Stimulated activated naive CD8-positive, alpha-beta T cell treated with anti-CD3 and anti-CD28 coated beads, Interleukin-15, Interleukin-2, amounts not matched to agents 100 U/mL and 50 U/mL, for 24 hours (primary cell): ENCODE results near the gene AKR1C8.
"Not testable (repeated sequence)": the region's sequence is repeated elsewhere in the genome, so short reads cannot be mapped to it uniquely, and the experiment has no call there.

Experiments used
- ATAC-seq: fragments of 150-1000 bp; cut with Tn5 transposase; one replicate; pipeline ENCODE4 v1.10.0; 2021
- DNase-seq: peaks from one replicate; pipeline ENCODE4 v3.0.0; 2021

Gene AKR1C8

GRCh38 chr10:5165738-5166137 lies 19.2 kb downstream of the AKR1C8 start:
- DNase-seq (no peak), ATAC-seq (no peak)

DNA sequence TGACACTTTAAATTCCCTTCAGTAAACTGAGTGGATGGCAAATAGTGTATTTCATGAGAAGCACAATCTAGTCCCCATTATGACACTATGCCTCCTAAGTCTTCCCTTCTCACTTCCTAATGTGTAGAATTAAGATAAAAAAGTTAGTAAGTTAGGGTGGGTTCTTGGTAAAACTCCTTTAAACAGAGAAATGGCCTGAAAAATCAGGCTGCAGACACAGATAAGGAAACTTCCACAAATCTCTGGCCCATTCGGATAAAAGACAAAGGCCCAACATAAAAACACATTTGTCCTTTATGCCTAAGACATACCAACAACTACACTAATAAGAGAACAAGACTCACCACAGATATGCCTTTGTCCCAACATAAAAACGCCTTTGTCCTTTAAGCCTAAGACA lies 21.5 kb downstream of the AKR1C8 start:
- DNase-seq (no peak), ATAC-seq (no peak)

GRCh38 chr10:5159126-5159525 lies 25.8 kb downstream of the AKR1C8 start:
- DNase-seq (no peak), ATAC-seq (no peak)

- no peak for ATAC-seq
- DNase-seq: no peak
Measured at GRCh38 chr10:5157501-5157900, 27.4 kb downstream of the AKR1C8 start.

GRCh38 chr10:5155951-5156350 lies 29.0 kb downstream of the AKR1C8 start:
- ATAC-seq: no peak
- no peak for DNase-seq

DNA sequence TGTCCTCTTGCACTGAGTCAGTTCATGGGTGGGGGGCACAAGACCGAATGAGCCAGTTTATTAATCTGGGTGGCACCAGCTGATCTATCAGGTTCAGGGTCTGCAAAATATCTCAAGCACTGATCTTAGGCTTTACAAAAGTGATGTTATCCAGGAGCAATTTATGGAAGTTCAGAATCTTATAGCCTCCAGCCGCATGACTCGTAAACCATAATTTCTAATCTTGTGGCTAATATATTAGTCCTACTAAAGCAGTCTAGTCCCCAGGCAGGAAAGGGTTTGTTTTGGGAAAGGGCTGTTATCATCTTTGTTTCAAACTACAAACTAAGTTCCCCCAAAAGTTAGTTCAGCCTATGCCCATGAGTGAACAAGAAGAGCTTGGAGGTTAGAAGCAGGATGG lies 33.9 kb downstream of the AKR1C8 start:
- no peak for ATAC-seq
- no peak for DNase-seq

DNA sequence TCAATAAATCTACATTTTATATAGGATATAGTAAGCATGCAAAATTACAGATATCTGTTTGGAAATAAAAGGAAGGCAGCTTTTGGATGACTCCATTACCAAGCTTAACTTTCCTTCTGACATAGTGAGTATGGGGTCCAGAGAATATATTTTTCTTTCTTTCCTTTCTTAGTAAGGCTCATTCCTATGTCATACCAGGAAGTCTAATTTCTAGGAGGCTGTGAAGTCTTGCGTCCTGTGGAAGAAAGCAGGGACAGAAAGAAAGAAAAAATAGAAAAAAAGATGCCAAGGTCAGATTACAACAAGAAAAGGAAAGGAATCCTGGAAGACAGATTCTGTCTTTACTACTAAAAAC lies 36.3 kb downstream of the AKR1C8 start:
- ATAC-seq (no peak), DNase-seq (no peak)

DNA sequence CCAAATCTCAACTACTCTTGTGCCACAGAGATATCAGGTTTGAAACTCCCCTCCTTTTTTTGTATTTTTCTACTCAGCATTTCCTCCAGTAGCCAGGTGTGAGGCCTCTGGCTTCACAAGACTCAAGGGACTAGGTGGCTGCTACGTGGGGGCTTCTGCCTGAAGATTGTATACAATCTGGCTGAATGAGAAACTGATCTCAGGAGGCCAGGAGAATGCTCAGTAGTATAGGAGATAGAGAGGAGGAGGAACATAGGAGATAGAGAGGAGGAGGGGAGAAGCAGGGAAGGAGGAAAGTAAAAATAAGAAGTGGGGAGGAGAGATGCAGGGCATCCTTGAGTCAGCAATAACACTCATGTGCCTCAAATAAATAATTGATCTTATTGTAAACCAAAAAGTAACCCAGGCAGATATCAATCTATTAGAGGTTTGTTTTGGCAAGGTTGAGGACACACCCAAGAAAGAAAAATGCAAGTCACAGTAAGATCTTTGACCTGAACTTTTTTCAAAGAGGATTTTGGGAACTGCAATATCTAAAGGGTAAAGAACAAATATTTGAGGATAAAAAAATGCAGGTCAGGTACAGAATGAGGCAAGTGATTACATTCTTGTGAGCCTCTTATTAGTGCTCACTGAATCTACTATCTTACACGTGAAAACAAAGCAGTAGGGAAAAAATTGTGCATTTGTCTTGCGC lies 36.8 kb downstream of the AKR1C8 start:
- DNase-seq: no peak
- no peak for ATAC-seq

- ATAC-seq (no peak), DNase-seq (no peak)
Measured at GRCh38 chr10:5147255-5147980, 37.5 kb downstream of the AKR1C8 start.

- DNase-seq: no peak
- no peak for ATAC-seq
Measured at GRCh38 chr10:5146920-5147254, 38.1 kb downstream of the AKR1C8 start.

DNA sequence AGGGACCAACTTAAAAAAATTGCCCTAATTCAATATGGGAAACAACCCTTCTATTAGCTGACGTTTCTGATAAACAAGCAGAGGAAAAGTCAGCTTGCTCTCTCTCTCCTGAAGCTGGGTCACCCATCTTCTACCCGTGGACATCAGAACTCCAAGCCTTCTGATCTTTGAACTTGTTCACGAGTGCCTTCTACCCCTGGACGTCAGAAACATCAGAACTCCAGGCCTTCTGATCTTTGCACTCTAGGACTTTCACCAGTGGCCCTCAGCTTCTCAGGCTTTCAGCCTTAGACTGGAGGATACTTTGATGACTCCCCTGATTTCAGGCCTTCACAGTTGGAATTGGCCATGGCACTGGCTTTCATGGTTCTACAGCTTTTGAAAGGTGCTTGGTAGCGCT lies 41.8 kb downstream of the AKR1C8 start:
- ATAC-seq (no peak), DNase-seq (no peak)

- ATAC-seq (no peak), DNase-seq (no peak)
Measured at GRCh38 chr10:5142199-5142598, 42.8 kb downstream of the AKR1C8 start.

DNA sequence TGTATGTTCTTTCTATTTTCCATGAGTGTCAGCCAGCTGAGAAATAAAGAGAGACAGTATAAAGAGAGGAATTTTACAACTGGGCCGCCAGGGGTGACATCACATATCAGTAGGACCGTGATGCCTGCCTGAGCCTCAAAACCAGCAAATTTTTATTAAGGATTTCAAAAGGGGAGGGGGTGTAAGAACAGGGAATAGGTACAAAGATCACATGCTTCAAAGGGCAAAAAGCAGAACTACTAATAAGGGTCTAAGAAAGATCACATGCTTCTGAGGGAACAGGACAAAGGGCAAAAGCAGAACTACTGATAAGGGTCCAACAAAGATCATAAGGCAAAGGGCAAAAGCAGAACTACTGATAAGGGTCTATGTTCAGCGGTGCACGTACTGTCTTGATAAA lies 47.3 kb downstream of the AKR1C8 start:
- DNase-seq, ATAC-seq: not testable (repeated sequence)

GRCh38 chr10:5136468-5137087 lies 48.4 kb downstream of the AKR1C8 start:
- DNase-seq: no peak
- no peak for ATAC-seq

DNA sequence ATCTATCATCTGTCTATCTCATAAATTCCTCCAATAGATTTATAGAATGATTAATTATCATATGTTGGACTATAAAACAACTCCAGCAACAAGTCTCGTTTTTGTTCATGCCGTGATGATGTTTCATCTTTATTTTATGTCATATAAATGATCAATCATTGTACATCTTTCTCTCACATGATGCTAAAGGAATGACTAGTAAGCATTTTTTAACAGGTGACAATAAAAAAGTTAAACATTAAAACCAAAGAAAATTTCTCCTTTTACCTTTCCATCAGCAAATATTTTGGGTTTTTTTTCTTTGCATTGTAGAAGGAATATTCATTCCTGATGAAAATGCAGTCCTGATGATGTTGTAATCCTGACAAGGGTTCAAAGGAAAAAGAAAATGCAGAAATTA lies 49.4 kb downstream of the AKR1C8 start:
- ATAC-seq: no peak

DNA sequence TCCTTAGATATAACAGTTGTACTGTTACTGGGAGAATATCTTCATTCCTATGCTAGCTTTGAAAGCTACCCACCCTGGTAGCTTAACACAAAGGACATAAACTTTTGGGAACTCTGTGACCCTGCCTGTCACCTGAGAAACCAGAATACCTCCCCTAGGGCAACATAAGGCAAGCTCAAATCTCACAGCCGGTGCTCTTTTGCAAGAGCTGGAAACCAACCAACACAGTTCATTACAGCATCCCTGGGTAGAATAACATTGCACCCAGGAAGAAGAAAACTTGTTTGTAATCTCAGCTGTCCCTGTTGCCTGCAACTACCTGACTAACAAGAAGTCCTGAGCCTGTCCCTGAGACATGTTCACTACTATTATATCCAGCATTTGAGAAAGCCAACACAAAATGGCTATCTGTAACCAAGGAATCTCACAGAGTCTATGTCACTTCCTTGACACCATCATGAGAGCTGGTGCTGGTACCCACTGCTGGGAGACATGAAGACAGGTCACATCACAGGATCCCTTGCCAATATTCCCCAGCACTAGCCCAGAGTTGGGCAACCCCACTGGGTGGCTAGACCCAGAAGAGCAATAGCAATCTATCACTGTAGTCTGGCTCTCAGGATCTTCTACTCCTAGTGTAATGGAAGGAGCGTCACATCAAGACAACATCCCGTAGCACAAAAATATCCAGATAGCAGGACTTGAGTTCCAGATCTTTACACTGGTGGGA lies 59.5 kb downstream of the AKR1C8 start:
- ATAC-seq: no peak
- no peak for DNase-seq

More for the DNA sequence above, 49.4 kb downstream of the AKR1C8 start:
- DNase-seq: no peak

- DNase-seq: no peak
- ATAC-seq: no peak
Measured at GRCh38 chr10:5123886-5124285, 61.1 kb downstream of the AKR1C8 start.

- DNase-seq, ATAC-seq: not testable (repeated sequence)
Measured at GRCh38 chr10:5119997-5120396, 65.0 kb downstream of the AKR1C8 start.

GRCh38 chr10:5117026-5117425 lies 67.9 kb downstream of the AKR1C8 start:
- ATAC-seq: no peak
- DNase-seq: no peak

- DNase-seq (no peak), ATAC-seq (no peak)
Measured at GRCh38 chr10:5116621-5117020, 68.3 kb downstream of the AKR1C8 start.

GRCh38 chr10:5109861-5110260 lies 75.1 kb downstream of the AKR1C8 start:
- ATAC-seq: not testable (repeated sequence)

GRCh38 chr10:5108658-5109416 lies 76.1 kb downstream of the AKR1C8 start:
- no peak for ATAC-seq
- no peak for DNase-seq

More at GRCh38 chr10:5109861-5110260, 75.1 kb downstream of the AKR1C8 start:
- not testable (repeated sequence) for DNase-seq
